Loucy (cell line): Measurements from ENCODE around the gene SLC22A4.

Source experiments
- CTCF ChIP-seq: fragments of 200-600 bp; sonication (generic); conservative IDR thresholded peaks from 2 replicates; pipeline ENCODE4 v1.5.1; 2014; ENCODE audit warnings: mild to moderate bottlenecking, antibody characterized with exemption, low read length
- EZH2phosphoT487 ChIP-seq: fragments of 200-600 bp; IDR thresholded peaks from 2 replicates; pipeline ENCODE4 v1.6.1; 2018; ENCODE audit warnings: antibody characterized with exemption, mild to moderate bottlenecking, moderate library complexity, borderline replicate concordance

- TF ChIP-seq CTCF, result no peak
- no peak for TF ChIP-seq EZH2phosphoT487
Measured at GRCh38 chr5:132378580-132378979, 84.4 kb downstream of the SLC22A4 start.
